Right hindlimb (tissue), 1 donor: ENCODE measurements around the gene NDUFB6.

ENCODE experiments used
- DNase-seq: peaks from one replicate; pipeline ENCODE4 v3.0.0-alpha.2; 2018

NDUFB6 gene

DNA sequence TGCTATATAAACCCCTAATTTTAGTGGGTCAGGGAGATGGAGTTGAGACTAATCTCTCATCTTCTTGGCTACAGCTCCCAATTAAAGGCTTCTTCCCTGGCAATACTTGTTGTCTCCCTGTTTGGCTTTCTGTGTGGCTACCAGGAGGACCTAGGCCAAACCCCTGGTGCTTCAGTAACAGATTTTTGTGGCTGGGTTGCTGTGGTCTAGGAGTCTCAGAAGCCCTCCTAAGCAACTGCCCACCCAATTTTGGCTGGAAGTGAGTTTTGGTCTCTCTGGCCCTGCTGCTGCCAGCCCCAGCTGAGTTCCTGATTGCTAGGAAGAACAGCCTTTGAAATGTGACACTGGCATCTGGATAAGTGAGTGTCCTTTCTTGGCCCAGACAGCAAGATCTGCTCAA, 56.7 kb downstream of the NDUFB6 start:
- DNase-seq = peak; percentile 41

GRCh38 chr9:32508728-32509127, 64.2 kb downstream of the NDUFB6 start:
- DNase-seq = no peak

DNA sequence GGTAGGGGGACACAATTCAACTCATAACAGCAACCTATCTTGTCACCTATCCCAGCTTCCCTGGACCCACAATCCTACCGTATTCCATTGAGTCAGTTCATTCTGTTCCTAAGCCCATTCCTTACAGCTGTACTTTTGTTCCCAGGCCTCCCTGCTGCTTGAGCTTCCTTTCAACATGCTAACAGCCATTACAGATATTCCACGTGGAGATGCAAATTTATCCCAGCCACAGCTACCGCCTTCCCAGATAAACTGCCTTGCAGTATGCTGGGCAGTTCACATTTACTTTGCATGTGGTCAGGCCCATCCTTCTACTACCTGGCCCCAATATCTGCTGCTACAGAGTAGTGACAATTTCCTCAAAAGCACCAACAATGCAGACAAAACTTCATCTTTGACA, 70.0 kb downstream of the NDUFB6 start:
- no peak for DNase-seq
